ENCODE results near the gene VTI1A. TPM values are rescaled to one million over a fixed set of nuclear protein-coding genes. Genes with fewer than 3 reads are reported as not detected.

VTI1A gene
- total RNA-seq, 1 donor, result 37.1 TPM

DNA sequence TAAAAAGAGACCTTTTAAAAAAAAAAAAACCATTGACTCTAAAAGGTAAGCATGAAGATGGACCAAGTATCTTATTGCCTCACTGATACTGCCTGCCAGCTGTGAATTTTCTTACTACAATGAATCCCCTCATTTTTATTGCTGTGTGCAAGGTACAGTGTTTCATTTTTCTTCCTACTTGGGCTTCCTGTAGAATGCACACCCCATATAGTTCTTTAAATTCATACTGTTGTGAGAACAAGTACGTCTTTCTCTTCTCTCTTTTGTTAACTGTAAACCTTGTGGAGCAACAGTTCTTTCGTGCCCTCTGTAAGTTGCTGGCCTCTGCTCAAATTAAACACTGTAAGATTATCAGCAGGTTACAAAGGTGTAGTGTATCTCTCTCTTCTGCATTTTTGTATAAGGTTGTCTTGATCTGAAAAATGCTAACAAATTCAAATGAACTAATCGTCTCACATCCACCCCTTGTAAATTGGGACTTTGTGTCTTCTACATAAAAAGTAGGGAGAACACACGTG is 105.6 kb downstream of the VTI1A start:
- TF ChIP-seq, protein P1, sequence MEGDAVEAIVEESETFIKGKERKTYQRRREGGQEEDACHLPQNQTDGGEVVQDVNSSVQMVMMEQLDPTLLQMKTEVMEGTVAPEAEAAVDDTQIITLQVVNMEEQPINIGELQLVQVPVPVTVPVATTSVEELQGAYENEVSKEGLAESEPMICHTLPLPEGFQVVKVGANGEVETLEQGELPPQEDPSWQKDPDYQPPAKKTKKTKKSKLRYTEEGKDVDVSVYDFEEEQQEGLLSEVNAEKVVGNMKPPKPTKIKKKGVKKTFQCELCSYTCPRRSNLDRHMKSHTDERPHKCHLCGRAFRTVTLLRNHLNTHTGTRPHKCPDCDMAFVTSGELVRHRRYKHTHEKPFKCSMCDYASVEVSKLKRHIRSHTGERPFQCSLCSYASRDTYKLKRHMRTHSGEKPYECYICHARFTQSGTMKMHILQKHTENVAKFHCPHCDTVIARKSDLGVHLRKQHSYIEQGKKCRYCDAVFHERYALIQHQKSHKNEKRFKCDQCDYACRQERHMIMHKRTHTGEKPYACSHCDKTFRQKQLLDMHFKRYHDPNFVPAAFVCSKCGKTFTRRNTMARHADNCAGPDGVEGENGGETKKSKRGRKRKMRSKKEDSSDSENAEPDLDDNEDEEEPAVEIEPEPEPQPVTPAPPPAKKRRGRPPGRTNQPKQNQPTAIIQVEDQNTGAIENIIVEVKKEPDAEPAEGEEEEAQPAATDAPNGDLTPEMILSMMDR (IDR thresholded peaks at IDR 0.05; ENCODE audit: insufficient read depth, low read depth, low read length), result no peak
- no peak overlapping the region for H3K4me3 ChIP-seq (ENCODE audit: low read depth, low read length)
- no peak for DNase-seq (ENCODE audit: low read depth)

DNA sequence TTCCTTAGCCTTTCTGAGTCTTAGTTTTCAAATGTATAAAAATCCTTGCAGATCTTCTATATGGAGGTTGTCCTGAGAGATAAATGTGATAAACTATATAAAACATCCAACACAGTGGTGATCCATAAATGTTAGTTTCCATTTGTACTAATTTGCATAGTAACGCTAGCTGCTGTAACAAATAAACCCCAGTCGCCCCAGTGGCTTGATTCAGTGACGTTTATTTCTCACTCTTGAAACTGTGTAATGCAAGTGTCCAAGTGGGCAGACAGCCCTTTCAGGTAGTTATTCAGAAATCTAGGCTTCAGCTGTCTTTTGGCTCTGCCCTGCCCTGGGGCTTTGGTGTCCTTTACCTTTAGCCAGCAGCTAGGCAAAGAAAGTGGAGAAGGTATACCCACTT is 106.3 kb downstream of the VTI1A start:
- TF ChIP-seq, protein P1 (IDR thresholded peaks at IDR 0.05; ENCODE audit: insufficient read depth, low read depth, low read length), result no peak
- DNase-seq (ENCODE audit: low read depth), result no peak
- H3K4me3 ChIP-seq (ENCODE audit: low read depth, low read length), result no peak overlapping the region

DNA sequence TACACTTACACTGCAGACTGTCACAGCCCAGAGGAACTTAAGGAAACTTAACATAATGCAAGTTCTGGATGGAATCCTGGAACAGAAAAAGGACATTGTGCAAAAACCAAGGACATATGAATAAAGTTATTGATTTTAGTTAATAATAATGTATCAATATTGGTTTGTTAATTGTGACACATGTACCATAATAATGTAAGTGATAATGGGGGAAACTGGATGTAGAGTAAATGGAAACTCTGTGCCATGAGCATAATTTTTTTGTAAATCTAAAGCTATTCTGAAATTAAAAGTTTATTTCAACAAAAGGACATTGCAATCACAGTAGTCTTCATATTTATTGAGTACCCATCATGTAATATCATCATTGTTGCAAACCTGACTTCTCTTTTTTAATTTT is 107.2 kb downstream of the VTI1A start:
- no peak overlapping the region for H3K4me3 ChIP-seq (ENCODE audit: low read depth, low read length)
- no peak for DNase-seq (ENCODE audit: low read depth)
- TF ChIP-seq, protein P1 (IDR thresholded peaks at IDR 0.05; ENCODE audit: insufficient read depth, low read depth, low read length), result no peak

GRCh38 chr10:112557197-112557596 is 110.2 kb downstream of the VTI1A start:
- H3K4me3 ChIP-seq (ENCODE audit: low read depth, low read length), result no peak overlapping the region
- no peak for DNase-seq (ENCODE audit: low read depth)
- TF ChIP-seq, protein P1 (IDR thresholded peaks at IDR 0.05; ENCODE audit: insufficient read depth, low read depth, low read length), result no peak

DNA sequence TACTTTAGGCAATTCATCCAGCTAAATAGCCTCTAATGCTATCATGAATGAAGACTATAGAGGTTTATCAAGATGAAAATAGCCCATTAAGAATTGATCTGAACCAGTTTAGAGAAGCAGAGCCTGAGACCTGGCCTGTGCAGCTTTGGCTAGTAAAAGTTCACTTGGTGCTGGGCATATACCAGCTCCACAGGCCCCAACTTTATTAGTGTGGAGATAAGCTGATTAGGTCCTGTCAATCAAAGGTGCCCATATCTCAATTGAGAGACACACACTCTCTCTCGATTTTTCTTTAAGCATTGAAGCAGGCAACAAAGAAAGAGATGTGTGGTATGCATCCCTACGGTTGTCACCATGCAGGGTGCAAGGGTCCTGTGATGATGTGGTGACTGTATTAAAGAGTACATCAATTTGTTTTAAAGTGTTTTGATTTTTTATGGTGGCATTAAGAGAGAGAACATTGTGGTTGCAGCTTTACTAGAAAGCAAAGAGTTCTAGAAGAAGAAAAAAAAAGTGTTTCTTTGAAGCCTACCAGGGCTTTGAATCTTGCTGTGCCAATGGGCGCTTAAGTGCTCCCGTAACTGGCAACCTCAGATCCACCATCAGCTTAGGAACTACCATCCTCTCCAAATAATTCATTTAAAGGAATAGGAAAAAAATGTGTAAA is 111.6 kb downstream of the VTI1A start:
- no peak overlapping the region for H3K4me3 ChIP-seq (ENCODE audit: low read depth, low read length)
- TF ChIP-seq, protein P1 (IDR thresholded peaks at IDR 0.05; ENCODE audit: insufficient read depth, low read depth, low read length), result no peak
- DNase-seq (ENCODE audit: low read depth), result no peak

DNA sequence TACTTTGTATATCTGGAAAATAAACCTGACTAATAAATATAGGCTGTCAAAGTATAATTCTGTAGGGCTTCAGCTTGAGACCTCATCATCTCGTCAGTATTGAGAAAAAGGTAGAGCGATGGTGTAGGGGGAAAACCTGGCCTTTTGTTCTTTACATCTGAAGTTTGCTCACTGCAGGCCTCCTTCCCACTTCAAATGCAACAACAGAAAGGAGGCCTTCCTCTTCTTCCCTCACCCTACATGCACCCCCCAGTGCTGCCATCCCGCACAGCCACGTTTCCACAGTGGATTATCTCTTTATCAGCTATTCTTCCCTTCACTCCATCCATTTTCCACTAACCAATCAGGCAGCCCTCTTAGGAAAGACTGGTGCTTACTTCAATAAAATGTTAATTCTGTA is 112.3 kb downstream of the VTI1A start:
- H3K4me3 ChIP-seq (ENCODE audit: low read depth, low read length), result no peak overlapping the region
- DNase-seq (ENCODE audit: low read depth), result no peak
- TF ChIP-seq, protein P1 (IDR thresholded peaks at IDR 0.05; ENCODE audit: insufficient read depth, low read depth, low read length), result no peak

GRCh38 chr10:112562122-112562521 is 115.1 kb downstream of the VTI1A start:
- TF ChIP-seq, protein P1 (IDR thresholded peaks at IDR 0.05; ENCODE audit: insufficient read depth, low read depth, low read length), result no peak
- DNase-seq (ENCODE audit: low read depth), result no peak
- no peak overlapping the region for H3K4me3 ChIP-seq (ENCODE audit: low read depth, low read length)
